ENCODE data around the gene MSI2. TPM values are rescaled to one million over a fixed set of nuclear protein-coding genes. Genes with fewer than 3 reads are reported as not detected.

The MSI2 gene
- total and polyA plus RNA-seq, 7 donors: 12.6 to 25.8 (median 21.3) TPM

GRCh38 chr17:57455063-57455914, 199.0 kb downstream of the MSI2 start:
- no peak for TF ChIP-seq CTCF (IDR thresholded peaks at IDR 0.05)
- TF ChIP-seq POLR2A (IDR thresholded peaks at IDR 0.05): no peak
- TF ChIP-seq EP300 (IDR thresholded peaks at IDR 0.05): no peak
- TF ChIP-seq POLR2AphosphoS5 (IDR thresholded peaks at IDR 0.05): no peak
- WGBS, 2 donors: 47 to 78% methylated on average over 25 of the region's 25 CpGs
- H3K36me3 ChIP-seq: no peaks in the 10 kb centered on the region
- intact Hi-C loops (cut with DNase I): no loop called here
- H3K4me3 ChIP-seq: no peak overlapping the region
- H3K4me1 ChIP-seq: peaks cover 0 to 5% (median 0%) of the 10 kb centered on the region in 4 donors
- H3K9me3 ChIP-seq: no peaks in the 10 kb centered on the region
- H3K27me3 ChIP-seq: no peaks in the 10 kb centered on the region
- DNase-seq: no peak
- peak overlapping the region in 1 of 4 donors; percentile 5 for H3K27ac ChIP-seq

GRCh38 chr17:57456622-57457021, 200.3 kb downstream of the MSI2 start:
- no peaks in the 10 kb centered on the region for H3K27me3 ChIP-seq
- no peak overlapping the region for H3K27ac ChIP-seq
- no peak overlapping the region for H3K4me3 ChIP-seq
- peaks cover 0 to 5% (median 0%) of the 10 kb centered on the region in 4 donors for H3K4me1 ChIP-seq
- TF ChIP-seq CTCF (IDR thresholded peaks at IDR 0.05): no peak
- no peak for TF ChIP-seq POLR2A (IDR thresholded peaks at IDR 0.05)
- no peak for TF ChIP-seq EP300 (IDR thresholded peaks at IDR 0.05)
- no peak for TF ChIP-seq POLR2AphosphoS5 (IDR thresholded peaks at IDR 0.05)
- no peak for DNase-seq
- H3K36me3 ChIP-seq: no peaks in the 10 kb centered on the region
- intact Hi-C loops (cut with DNase I): no loop called here
- 84 to 88% methylated on average over 3 of the region's 3 CpGs for WGBS, 2 donors
- H3K9me3 ChIP-seq: no peaks in the 10 kb centered on the region

- Histone ChIP-seq H3K9me3 (no peaks in the 10 kb centered on the region), H3K27me3 (no peaks in the 10 kb centered on the region), H3K4me1 (peaks cover 0 to 5% (median 0%) of the 10 kb centered on the region in 4 donors), H3K27ac (no peak overlapping the region), H3K4me3 (no peak overlapping the region), H3K36me3 (no peaks in the 10 kb centered on the region)
- intact Hi-C loops (cut with DNase I): no loop called here
- no peak for TF ChIP-seq EP300 (IDR thresholded peaks at IDR 0.05)
- no peak for TF ChIP-seq POLR2AphosphoS5 (IDR thresholded peaks at IDR 0.05)
- no peak for TF ChIP-seq POLR2A (IDR thresholded peaks at IDR 0.05)
- no peak for TF ChIP-seq CTCF (IDR thresholded peaks at IDR 0.05)
- no peak for DNase-seq
- WGBS, 2 donors: 91 to 92% methylated on average over 2 of the region's 2 CpGs
These were observed 200.9 kb downstream of the MSI2 start for GRCh38 chr17:57457188-57457587.

- Histone ChIP-seq H3K9me3 (no peaks in the 10 kb centered on the region), H3K27me3 (no peaks in the 10 kb centered on the region), H3K36me3 (no peaks in the 10 kb centered on the region), H3K4me3 (no peak overlapping the region), H3K27ac (no peak overlapping the region), H3K4me1 (peaks cover 0 to 5% (median 0%) of the 10 kb centered on the region in 4 donors)
- intact Hi-C loops (cut with DNase I): no loop called here
- TF ChIP-seq POLR2AphosphoS5 (IDR thresholded peaks at IDR 0.05): no peak
- no peak for TF ChIP-seq CTCF (IDR thresholded peaks at IDR 0.05)
- no peak for TF ChIP-seq EP300 (IDR thresholded peaks at IDR 0.05)
- TF ChIP-seq POLR2A (IDR thresholded peaks at IDR 0.05): no peak
- WGBS, 2 donors: 92 to 93% methylated on average over 9 of the region's 9 CpGs
- DNase-seq: no peak
These were observed 202.5 kb downstream of the MSI2 start for GRCh38 chr17:57458718-57459285.

Measured in sigmoid colon (tissue), 7 donors.